WERI-Rb-1 (cell line): Measurements from ENCODE around the gene UNC5C.

Source experiments
- DNase-seq: peaks from one replicate; pipeline ENCODE4 v3.0.0-alpha.2; 2020
- H3K27ac ChIP-seq: fragments of 250-450 bp; sonication (Bioruptor Pico); 2 replicates; pipeline ENCODE4 v1.5.1; 2020; ENCODE audit warnings: mild to moderate bottlenecking, moderate library complexity
- H3K27me3 ChIP-seq: fragments of 250-450 bp; sonication (Bioruptor Pico); 2 replicates; pipeline ENCODE4 v1.5.1; 2021; ENCODE audit warnings: mild to moderate bottlenecking, low read depth, moderate library complexity; ENCODE audit not compliant: insufficient read depth, severe bottlenecking
- H3K36me3 ChIP-seq: fragments of 250-450 bp; sonication (Bioruptor Pico); 2 replicates; pipeline ENCODE4 v1.5.1; 2020; ENCODE audit warnings: mild to moderate bottlenecking, moderate library complexity
- H3K4me3 ChIP-seq: 2 replicates; pipeline ENCODE4 v1.5.1; 2011; ENCODE audit warnings: low read depth, mild to moderate bottlenecking, control low read depth, low read length
- H3K9me3 ChIP-seq: fragments of 250-450 bp; sonication (Bioruptor Pico); 2 replicates; pipeline ENCODE4 v1.5.1; 2021; ENCODE audit warnings: mild to moderate bottlenecking, moderate library complexity; ENCODE audit not compliant: severe bottlenecking
- TF ChIP-seq, protein P1 (sequence below): IDR thresholded peaks from 2 replicates; pipeline ENCODE4 v1.5.1; 2011; ENCODE audit warnings: low read depth, mild to moderate bottlenecking, control low read depth, inconsistent platforms, low read length

UNC5C gene

GRCh38 chr4:95265814-95266740, 282.7 kb downstream of the UNC5C start:
- TF ChIP-seq, protein P1, sequence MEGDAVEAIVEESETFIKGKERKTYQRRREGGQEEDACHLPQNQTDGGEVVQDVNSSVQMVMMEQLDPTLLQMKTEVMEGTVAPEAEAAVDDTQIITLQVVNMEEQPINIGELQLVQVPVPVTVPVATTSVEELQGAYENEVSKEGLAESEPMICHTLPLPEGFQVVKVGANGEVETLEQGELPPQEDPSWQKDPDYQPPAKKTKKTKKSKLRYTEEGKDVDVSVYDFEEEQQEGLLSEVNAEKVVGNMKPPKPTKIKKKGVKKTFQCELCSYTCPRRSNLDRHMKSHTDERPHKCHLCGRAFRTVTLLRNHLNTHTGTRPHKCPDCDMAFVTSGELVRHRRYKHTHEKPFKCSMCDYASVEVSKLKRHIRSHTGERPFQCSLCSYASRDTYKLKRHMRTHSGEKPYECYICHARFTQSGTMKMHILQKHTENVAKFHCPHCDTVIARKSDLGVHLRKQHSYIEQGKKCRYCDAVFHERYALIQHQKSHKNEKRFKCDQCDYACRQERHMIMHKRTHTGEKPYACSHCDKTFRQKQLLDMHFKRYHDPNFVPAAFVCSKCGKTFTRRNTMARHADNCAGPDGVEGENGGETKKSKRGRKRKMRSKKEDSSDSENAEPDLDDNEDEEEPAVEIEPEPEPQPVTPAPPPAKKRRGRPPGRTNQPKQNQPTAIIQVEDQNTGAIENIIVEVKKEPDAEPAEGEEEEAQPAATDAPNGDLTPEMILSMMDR = no peak
- H3K36me3 ChIP-seq = no peaks in the 10 kb centered on the region
- H3K27me3 ChIP-seq = no peaks in the 10 kb centered on the region
- H3K27ac ChIP-seq = no peak overlapping the region
- no peaks in the 10 kb centered on the region for H3K9me3 ChIP-seq
- no peak for DNase-seq
- H3K4me3 ChIP-seq = no peak overlapping the region

DNA sequence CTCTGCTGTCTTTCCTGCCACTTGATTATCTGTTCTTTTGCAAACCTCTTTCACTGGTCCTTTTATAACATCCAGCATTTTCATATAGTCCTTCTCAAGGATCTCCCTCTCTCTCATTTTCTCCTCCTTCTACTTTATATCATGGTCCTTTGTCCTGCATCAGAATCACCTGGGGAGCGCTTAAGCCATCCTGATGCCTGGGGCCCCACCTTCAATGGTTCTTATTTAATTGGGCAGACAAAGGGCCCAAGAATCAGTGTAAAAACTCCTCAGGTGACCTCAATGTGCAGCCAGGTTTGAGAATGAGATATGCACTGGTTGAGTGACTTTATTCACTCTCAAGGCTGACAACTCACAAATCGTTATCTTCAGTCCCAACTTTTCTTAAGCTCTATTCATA, 283.9 kb downstream of the UNC5C start:
- no peaks in the 10 kb centered on the region for H3K9me3 ChIP-seq
- H3K36me3 ChIP-seq = no peaks in the 10 kb centered on the region
- no peak overlapping the region for H3K4me3 ChIP-seq
- H3K27me3 ChIP-seq = no peaks in the 10 kb centered on the region
- DNase-seq = no peak
- TF ChIP-seq, protein P1 = no peak
- H3K27ac ChIP-seq = no peak overlapping the region

DNA sequence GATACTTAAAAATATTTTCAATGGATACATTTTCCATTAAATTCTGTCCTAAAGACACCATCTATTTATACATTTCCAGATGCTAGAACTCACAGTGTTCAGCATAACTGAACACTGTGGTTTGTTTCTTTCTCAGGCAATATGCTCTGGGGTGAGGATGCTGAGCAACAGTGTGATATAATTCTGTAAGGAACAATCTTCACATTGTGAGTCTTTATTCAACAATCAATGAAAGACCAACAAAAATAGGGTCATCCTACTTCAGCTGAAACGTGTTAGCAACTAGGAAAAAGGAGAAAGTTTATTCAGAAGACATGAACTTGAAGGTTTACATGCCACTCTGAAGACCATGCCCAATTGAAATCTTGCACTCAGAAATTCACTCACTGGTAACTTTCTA, 284.8 kb downstream of the UNC5C start:
- Histone ChIP-seq H3K27me3 (no peaks in the 10 kb centered on the region), H3K27ac (no peak overlapping the region), H3K36me3 (no peaks in the 10 kb centered on the region), H3K9me3 (no peaks in the 10 kb centered on the region), H3K4me3 (no peak overlapping the region)
- TF ChIP-seq, protein P1 = no peak
- DNase-seq = no peak

DNA sequence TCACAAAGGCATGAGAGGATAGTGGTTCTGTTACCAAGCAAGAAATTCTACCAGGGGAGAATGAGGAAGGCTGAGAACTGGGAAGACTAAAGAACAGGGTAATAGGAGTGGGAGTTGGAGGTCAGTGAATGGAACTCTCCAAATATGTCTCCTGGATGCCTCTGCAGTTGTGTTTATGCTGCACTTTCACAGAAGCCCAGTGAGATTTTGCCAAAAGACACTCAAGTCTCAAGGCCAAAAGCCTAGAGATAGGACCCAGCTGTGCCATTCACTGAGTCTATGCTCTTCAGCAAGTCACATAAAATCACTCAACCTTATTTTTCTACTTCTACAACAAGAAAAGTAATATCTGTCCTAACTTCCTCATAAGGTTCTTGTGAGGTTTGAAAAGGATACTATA, 285.4 kb downstream of the UNC5C start:
- TF ChIP-seq, protein P1 = no peak
- no peak for DNase-seq
- no peaks in the 10 kb centered on the region for H3K9me3 ChIP-seq
- H3K4me3 ChIP-seq = no peak overlapping the region
- H3K27me3 ChIP-seq = no peaks in the 10 kb centered on the region
- H3K36me3 ChIP-seq = no peaks in the 10 kb centered on the region
- no peak overlapping the region for H3K27ac ChIP-seq

DNA sequence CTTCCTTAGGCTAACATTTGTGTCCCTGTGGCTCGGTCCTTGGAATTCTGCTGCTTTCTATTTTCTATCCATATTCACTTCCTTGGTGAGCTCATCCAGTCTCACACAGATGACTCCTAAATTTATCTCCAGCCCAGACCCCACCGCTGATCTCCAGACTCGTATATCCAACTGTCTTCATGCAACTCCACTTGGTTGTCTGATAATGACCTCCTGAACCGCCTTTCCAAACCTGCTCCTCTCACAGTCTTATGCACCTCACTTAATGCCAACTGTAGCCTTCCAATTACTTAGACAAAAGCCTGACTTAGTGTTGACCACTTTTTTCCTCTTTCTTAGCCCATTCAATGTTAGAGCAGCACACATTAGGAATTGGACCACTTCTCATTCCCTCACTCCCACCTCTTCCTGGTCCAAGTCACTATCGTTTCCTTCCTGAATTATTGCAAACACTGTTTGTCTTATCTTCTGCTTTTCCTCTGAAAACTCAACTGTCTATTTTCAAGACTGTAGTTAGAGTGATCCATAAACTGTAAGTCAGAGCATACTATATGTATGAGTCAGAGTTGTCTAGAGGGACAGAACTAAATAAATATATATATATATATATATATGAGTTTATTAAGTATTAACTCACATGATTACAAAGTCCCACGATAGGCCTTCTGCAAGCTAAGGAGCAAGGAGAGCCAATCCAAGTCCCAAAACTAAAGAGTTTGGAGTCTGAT, 292.5 kb downstream of the UNC5C start:
- Histone ChIP-seq H3K9me3 (no peaks in the 10 kb centered on the region), H3K4me3 (no peak overlapping the region), H3K36me3 (no peaks in the 10 kb centered on the region), H3K27me3 (no peaks in the 10 kb centered on the region), H3K27ac (no peak overlapping the region)
- DNase-seq = no peak
- TF ChIP-seq, protein P1 = no peak
